ENCODE measurements around the gene APOB.

The APOB gene

GRCh38 chr2:21020031-21020667 is 23.7 kb downstream of the APOB start:
- intact Hi-C loops (cut with DNase I), result no loop called here
- no peak for DNase-seq

- intact Hi-C loops (cut with DNase I), result no loop called here
- no peak for DNase-seq
Observed at GRCh38 chr2:21019678-21020021, 24.2 kb downstream of the APOB start.

GRCh38 chr2:21019000-21019677 is 24.7 kb downstream of the APOB start:
- no peak for DNase-seq
- intact Hi-C loops (cut with DNase I), result no loop called here

- intact Hi-C loops (cut with DNase I), result no loop called here
- no peak for DNase-seq
Observed at GRCh38 chr2:21018290-21018689, 25.6 kb downstream of the APOB start.

DNA sequence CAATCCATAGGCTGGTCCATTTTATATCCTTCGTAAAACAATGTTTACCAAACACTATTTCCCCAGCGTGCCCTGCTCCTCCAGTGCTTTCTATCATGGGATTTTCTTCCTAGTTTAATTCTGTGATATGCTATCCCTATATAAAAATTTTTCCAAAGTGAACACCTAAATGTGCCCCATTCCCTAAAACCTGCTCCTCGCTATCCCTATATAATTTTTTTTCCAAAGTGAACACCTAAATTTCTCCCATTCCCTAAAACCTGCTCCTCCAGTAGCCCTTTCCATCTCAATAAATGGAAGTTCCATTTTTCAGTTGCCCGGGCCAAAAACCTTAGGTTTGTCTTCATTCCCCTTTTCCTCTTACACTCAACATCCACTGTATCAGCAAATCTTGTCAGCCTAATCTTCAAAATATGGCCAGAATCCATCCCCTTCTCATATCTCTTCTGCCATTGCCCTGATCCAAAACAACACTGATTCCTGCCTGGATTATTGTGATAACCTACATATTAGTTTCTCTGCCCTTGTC is 26.1 kb downstream of the APOB start:
- DNase-seq, result no peak
- intact Hi-C loops (cut with DNase I), result no loop called here

- peak in 3 of 10 donors; percentile 16 to 83 (median 17) for DNase-seq
- intact Hi-C loops (cut with DNase I), result no loop called here
Observed at GRCh38 chr2:21015281-21015645, 28.6 kb downstream of the APOB start.

DNA sequence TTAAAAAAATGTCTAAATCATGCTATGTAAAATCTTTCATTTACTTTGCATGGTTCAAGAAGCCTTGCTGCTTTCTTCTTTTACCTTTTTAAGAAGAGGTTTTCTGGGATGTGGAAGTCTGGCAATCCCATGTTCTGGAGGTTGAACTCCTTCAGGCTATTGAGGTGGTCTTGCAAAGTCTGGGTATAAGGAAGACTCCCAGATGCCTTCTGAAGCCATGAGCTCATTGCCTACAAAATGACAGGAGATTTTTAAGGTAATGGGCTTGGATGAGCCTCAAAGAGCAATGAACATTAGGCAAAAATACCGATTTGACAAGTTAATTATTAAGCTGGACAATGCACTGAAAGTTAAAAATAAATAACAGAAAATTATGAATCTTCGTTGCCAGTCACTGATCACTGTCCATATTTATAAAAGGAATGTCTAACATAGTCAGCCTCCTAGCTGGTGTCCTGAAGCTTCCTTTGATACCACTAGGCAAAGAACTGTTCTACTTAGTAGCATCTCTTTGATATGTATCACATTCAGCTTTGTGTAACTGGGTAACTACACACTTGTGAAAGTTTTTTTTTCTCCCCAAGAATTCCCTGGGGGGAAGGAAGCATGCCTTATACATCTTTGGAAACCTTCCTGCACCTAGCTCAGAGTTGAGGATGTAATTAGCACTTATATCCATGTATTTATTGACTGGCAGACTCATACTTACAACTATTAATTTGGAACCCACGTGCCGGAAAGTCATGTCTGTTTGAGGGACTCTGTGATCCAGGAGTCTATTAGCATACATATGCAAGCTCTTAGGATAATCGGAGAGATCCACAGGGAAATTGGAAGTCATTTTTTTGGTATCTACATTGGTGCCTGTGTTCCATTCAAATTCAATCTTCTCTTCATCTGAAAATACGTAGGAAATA is 29.3 kb downstream of the APOB start:
- DNase-seq, result no peak
- intact Hi-C loops (cut with DNase I), result no loop called here

GRCh38 chr2:21013043-21013816 is 30.6 kb downstream of the APOB start:
- DNase-seq, result no peak
- intact Hi-C loops (cut with DNase I), result no loop called here

GRCh38 chr2:21012557-21012937 is 31.3 kb downstream of the APOB start:
- intact Hi-C loops (cut with DNase I), result no loop called here
- no peak for DNase-seq

GRCh38 chr2:21011876-21012556 is 31.9 kb downstream of the APOB start:
- intact Hi-C loops (cut with DNase I), result no loop called here
- no peak for DNase-seq

DNA sequence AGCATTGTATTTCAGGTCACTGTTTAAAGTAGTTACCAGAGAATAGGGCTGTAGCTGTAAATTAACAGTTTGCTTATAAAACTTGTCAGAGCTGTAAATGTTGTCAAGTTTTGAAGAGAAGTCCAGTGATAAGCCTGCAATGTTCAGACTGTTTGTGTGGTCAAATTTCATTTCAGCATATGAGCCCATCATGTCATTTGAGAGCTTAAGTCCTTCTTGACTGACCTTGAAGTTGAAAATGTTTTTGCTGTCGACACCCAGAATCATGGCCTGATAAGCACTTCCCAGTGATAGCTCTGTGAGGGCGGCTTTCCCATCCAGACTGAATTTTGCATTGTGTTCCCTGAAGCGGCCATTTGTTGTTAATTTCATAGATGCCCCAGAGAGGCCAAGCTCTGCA is 32.4 kb downstream of the APOB start:
- intact Hi-C loops (cut with DNase I), result no loop called here
- DNase-seq, result no peak

DNA sequence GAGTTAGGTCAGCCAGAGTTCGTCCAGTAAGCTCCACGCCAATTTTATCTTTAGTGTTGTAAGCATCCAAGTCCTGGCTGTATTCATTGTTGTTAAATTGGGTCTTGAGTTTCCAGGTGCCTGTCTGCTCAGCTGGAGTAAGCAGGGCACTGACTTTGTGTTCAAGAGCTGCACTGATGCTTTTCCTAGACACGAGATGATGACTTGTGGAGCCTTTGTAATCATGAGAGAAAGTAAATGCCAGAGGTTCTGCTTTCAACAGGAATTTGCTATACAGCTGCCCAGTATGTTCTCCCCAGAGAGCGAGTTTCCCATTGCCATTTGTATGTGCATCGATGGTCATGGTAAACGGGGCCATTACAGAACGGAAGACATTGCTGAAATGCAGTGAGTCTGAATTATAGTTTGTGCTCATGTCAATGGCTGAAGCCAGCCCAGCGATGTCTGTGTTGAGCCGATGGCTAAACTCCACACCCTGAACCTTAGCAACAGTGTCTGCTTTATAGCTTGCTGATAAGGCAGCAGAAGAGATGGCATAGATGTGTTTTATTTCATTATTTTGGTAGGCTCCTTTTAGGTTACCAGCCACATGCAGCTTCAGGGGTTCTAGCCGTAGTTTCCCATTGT is 32.9 kb downstream of the APOB start:
- DNase-seq, result no peak
- intact Hi-C loops (cut with DNase I), result no loop called here

DNA sequence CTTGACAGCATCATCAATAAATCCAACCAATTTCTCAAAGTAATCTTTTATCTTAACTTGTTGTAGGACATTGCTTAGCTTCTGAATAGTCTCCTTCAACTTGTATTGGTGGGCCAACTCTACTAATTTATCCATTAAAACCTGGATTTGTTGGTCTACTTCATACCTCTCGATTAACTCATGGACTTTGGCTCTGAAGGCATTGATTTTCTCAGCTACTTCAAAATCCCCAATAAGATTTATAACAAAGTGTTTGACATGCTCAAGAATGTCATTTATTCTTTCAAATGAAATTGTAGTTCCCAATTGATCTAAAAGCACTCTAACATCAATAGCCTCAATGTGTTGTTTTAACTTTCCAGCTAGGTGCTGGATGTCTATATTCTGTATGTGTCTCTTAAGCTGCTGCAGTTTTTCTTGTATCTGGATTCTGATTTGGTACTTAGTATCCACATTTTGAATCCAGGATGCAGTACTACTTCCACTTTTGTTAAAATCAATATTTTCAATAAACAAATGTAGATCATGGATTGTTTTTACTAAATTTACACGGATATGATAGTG is 34.1 kb downstream of the APOB start:
- DNase-seq, result no peak
- intact Hi-C loops (cut with DNase I), result no loop called here

DNA sequence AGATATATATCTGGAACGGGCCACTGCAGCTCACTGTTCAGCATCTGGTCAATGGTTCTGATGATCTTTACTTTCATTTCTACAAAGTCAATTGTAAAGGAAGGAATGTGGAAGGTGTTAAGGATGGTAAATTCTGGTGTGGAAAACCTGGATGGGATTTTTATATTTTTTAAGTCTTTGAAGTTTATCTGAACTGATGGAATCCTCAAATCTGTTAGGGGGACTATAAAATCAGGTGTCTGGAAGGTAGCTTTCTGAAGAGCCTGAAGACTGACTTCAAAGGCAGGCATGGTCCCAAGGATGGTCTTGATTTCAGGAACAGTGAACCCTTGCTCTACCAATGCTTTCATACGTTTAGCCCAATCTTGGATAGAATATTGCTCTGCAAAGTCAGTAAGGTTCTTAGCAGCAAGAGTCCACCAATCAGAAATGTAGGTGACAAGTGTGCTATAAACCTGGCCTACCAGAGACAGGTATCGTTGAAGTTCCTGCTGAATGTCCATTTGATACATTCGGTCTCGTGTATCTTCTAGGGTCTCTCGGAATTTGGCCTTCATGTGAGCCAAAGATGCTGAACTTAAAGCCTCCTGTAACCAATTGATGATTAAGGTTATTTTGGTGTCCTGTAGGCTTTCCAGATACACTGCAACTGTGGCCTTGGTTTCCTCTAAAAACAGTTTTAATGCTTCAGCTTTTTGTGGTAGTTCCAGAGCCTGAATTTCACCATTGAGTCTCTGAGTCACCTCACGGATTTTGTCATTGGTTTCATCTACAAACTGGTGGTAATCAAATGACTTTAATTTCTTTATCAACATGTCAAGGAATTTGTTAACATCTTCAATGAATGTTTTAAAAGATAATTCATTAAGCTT is 34.8 kb downstream of the APOB start:
- intact Hi-C loops (cut with DNase I), result no loop called here
- no peak for DNase-seq

- intact Hi-C loops (cut with DNase I), result no loop called here
- no peak for DNase-seq
Observed at GRCh38 chr2:21008014-21008789, 35.7 kb downstream of the APOB start.

- intact Hi-C loops (cut with DNase I), result no loop called here
- DNase-seq, result no peak
Observed at GRCh38 chr2:21007129-21008013, 36.5 kb downstream of the APOB start.

Measured in posterior cingulate gyrus (tissue), 11 donors.